Esophagus squamous epithelium (tissue), 4 donors: ENCODE measurements around the gene NAT8L.

Experiments used
- POLR2A ChIP-seq, 4 donors: fragments of 450-650 bp; IDR thresholded peaks; one replicate each; pipeline ENCODE4 v1.6.1; 2017; ENCODE audit warnings: antibody characterized with exemption in 4 of 4, mild to moderate bottlenecking in 4 of 4, moderate library complexity in 3 of 4
- TF ChIP-seq, protein P1 (sequence below), 6 experiments: fragments of 450-650 bp in 4 of 6; fragments of 200-600 bp in 2 of 6; sonication (generic) in 2 of 6; IDR thresholded peaks; one replicate each; pipeline ENCODE4 v1.5.1; 2016 to 2019; ENCODE audit warnings: antibody characterized with exemption in 6 of 6, mild to moderate bottlenecking in 4 of 6, moderate library complexity in 4 of 6

DNA sequence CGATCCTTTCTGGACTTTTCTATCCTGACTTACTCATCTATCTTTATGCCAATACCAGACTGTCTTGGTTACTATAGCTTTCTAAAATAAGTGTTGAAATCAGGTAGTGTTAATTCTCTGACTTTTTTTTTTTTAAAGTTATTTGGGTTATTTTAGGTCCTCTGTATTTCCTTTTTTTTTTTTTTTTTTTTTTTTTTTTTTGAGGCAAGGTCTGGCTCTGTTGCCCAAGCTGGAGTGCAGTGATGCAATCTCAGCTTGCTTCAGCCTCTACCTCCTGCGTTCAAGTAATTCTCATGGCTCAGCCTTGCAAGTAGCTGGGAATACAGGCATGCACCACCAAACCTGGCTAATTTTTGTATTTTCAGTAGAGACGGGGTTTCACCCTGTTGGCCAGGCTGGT, 47.5 kb upstream of the NAT8L start:
- TF ChIP-seq, protein P1, sequence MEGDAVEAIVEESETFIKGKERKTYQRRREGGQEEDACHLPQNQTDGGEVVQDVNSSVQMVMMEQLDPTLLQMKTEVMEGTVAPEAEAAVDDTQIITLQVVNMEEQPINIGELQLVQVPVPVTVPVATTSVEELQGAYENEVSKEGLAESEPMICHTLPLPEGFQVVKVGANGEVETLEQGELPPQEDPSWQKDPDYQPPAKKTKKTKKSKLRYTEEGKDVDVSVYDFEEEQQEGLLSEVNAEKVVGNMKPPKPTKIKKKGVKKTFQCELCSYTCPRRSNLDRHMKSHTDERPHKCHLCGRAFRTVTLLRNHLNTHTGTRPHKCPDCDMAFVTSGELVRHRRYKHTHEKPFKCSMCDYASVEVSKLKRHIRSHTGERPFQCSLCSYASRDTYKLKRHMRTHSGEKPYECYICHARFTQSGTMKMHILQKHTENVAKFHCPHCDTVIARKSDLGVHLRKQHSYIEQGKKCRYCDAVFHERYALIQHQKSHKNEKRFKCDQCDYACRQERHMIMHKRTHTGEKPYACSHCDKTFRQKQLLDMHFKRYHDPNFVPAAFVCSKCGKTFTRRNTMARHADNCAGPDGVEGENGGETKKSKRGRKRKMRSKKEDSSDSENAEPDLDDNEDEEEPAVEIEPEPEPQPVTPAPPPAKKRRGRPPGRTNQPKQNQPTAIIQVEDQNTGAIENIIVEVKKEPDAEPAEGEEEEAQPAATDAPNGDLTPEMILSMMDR (IDR thresholded peaks at IDR 0.05) = no peak
- TF ChIP-seq POLR2A (IDR thresholded peaks at IDR 0.05) = no peak
